ENCODE results near the gene RANBP3. TPM values are rescaled to one million over a fixed set of nuclear protein-coding genes. Genes with fewer than 3 reads are reported as not detected.

RANBP3 gene
- total and polyA plus RNA-seq, 2 of the 8 experiments (the other 6 are each of a cell fraction or from before 2014, with no cell fraction given): 95.4 to 122 TPM

- TF ChIP-seq NRF1 (IDR thresholded peaks at IDR 0.05; ENCODE audit: low read depth, low read length) (no peak), SIX5 (IDR thresholded peaks at IDR 0.05; ENCODE audit: low read depth, low read length) (no peak), USF2 (IDR thresholded peaks at IDR 0.05; ENCODE audit: low read length) (no peak), SP4 (IDR thresholded peaks at IDR 0.05; ENCODE audit: low read length) (no peak)
These were observed 33.9 kb upstream of the RANBP3 start (continued) for GRCh38 chr19:6011794-6012193.

All from H1 (cell line).